Activated naive CD8-positive, alpha-beta T cell (primary cell): ENCODE data around the gene EPS8L3.
A peak's percentile ranks its signal among the peaks of the same experiment; 100 is the strongest.

Experiments
- H3K27ac Mint-ChIP-seq: one replicate; pipeline ENCODE4 v1.8.0; 2021; ENCODE audit warnings: mixed read lengths
- H3K27me3 Mint-ChIP-seq: one replicate; pipeline ENCODE4 v1.8.0; 2021; ENCODE audit warnings: mixed read lengths
- H3K36me3 Mint-ChIP-seq: one replicate; pipeline ENCODE4 v1.8.0; 2021; ENCODE audit warnings: mixed read lengths
- H3K4me1 Mint-ChIP-seq: one replicate; pipeline ENCODE4 v1.8.0; 2021; ENCODE audit warnings: low read depth, mixed read lengths
- H3K4me3 Mint-ChIP-seq: one replicate; pipeline ENCODE4 v1.8.0; 2021; ENCODE audit warnings: mild to moderate bottlenecking, mixed read lengths
- H3K9me3 Mint-ChIP-seq: one replicate; pipeline ENCODE4 v1.8.0; 2021; ENCODE audit warnings: low read depth, mixed read lengths

Gene EPS8L3

GRCh38 chr1:109787845-109788601, 24.3 kb upstream of the EPS8L3 start:
- Mint-ChIP-seq H3K27ac (no peak overlapping the region), H3K4me3 (peak overlapping the region; percentile 7), H3K9me3 (no peaks in the 10 kb centered on the region), H3K36me3 (no peaks in the 10 kb centered on the region), H3K27me3 (no peaks in the 10 kb centered on the region), H3K4me1 (peaks cover 38% of the 10 kb centered on the region)

GRCh38 chr1:109787211-109787844, 23.6 kb upstream of the EPS8L3 start:
- Mint-ChIP-seq H3K27ac (no peak overlapping the region), H3K9me3 (no peaks in the 10 kb centered on the region), H3K4me1 (peaks cover 34% of the 10 kb centered on the region), H3K4me3 (peak overlapping the region; percentile 7), H3K36me3 (no peaks in the 10 kb centered on the region), H3K27me3 (no peaks in the 10 kb centered on the region)

- H3K4me1 Mint-ChIP-seq = peaks cover 27% of the 10 kb centered on the region
Measured at GRCh38 chr1:109786531-109787021, 22.9 kb upstream of the EPS8L3 start.

GRCh38 chr1:109786112-109786480, 22.4 kb upstream of the EPS8L3 start:
- Mint-ChIP-seq H3K27ac (no peak overlapping the region), H3K27me3 (no peaks in the 10 kb centered on the region), H3K36me3 (no peaks in the 10 kb centered on the region), H3K9me3 (no peaks in the 10 kb centered on the region), H3K4me1 (peaks cover 23% of the 10 kb centered on the region), H3K4me3 (no peak overlapping the region)

More at GRCh38 chr1:109786531-109787021, 22.9 kb upstream of the EPS8L3 start:
- Mint-ChIP-seq H3K27ac (no peak overlapping the region), H3K4me3 (no peak overlapping the region), H3K27me3 (no peaks in the 10 kb centered on the region), H3K9me3 (no peaks in the 10 kb centered on the region), H3K36me3 (no peaks in the 10 kb centered on the region)

- Mint-ChIP-seq H3K4me1 (peaks cover 17% of the 10 kb centered on the region), H3K4me3 (no peak overlapping the region), H3K9me3 (no peaks in the 10 kb centered on the region), H3K36me3 (peaks cover 2% of the 10 kb centered on the region), H3K27ac (no peak overlapping the region), H3K27me3 (no peaks in the 10 kb centered on the region)
Measured at GRCh38 chr1:109785446-109786111, 21.9 kb upstream of the EPS8L3 start.

GRCh38 chr1:109784551-109785252, 21.0 kb upstream of the EPS8L3 start:
- Mint-ChIP-seq H3K9me3 (no peaks in the 10 kb centered on the region), H3K36me3 (peaks cover 5% of the 10 kb centered on the region), H3K27ac (no peak overlapping the region), H3K4me3 (no peak overlapping the region), H3K27me3 (no peaks in the 10 kb centered on the region), H3K4me1 (peaks cover 10% of the 10 kb centered on the region)

- H3K4me1 Mint-ChIP-seq = peaks cover 3% of the 10 kb centered on the region
- peaks cover 5% of the 10 kb centered on the region for H3K36me3 Mint-ChIP-seq
Measured at GRCh38 chr1:109783436-109783835, 19.7 kb upstream of the EPS8L3 start.

GRCh38 chr1:109782927-109783326, 19.2 kb upstream of the EPS8L3 start:
- Mint-ChIP-seq H3K4me1 (peaks cover 3% of the 10 kb centered on the region), H3K36me3 (peaks cover 5% of the 10 kb centered on the region), H3K4me3 (no peak overlapping the region), H3K9me3 (no peaks in the 10 kb centered on the region), H3K27ac (no peak overlapping the region), H3K27me3 (no peaks in the 10 kb centered on the region)

More at GRCh38 chr1:109783436-109783835, 19.7 kb upstream of the EPS8L3 start:
- no peaks in the 10 kb centered on the region for H3K9me3 Mint-ChIP-seq
- no peaks in the 10 kb centered on the region for H3K27me3 Mint-ChIP-seq
- no peak overlapping the region for H3K4me3 Mint-ChIP-seq
- H3K27ac Mint-ChIP-seq = no peak overlapping the region

GRCh38 chr1:109782514-109782913, 18.8 kb upstream of the EPS8L3 start:
- no peaks in the 10 kb centered on the region for H3K9me3 Mint-ChIP-seq
- H3K36me3 Mint-ChIP-seq = peaks cover 5% of the 10 kb centered on the region
- H3K4me3 Mint-ChIP-seq = no peak overlapping the region
- H3K4me1 Mint-ChIP-seq = peaks cover 3% of the 10 kb centered on the region
- H3K27ac Mint-ChIP-seq = no peak overlapping the region
- no peaks in the 10 kb centered on the region for H3K27me3 Mint-ChIP-seq

- Mint-ChIP-seq H3K36me3 (peaks cover 5% of the 10 kb centered on the region), H3K27me3 (no peaks in the 10 kb centered on the region), H3K27ac (no peak overlapping the region), H3K9me3 (no peaks in the 10 kb centered on the region), H3K4me3 (no peak overlapping the region), H3K4me1 (peaks cover 3% of the 10 kb centered on the region)
Measured at GRCh38 chr1:109781806-109782205, 18.1 kb upstream of the EPS8L3 start.

GRCh38 chr1:109780982-109781381, 17.3 kb upstream of the EPS8L3 start:
- H3K4me1 Mint-ChIP-seq = no peaks in the 10 kb centered on the region
- H3K4me3 Mint-ChIP-seq = no peak overlapping the region
- H3K9me3 Mint-ChIP-seq = no peaks in the 10 kb centered on the region
- H3K27me3 Mint-ChIP-seq = no peaks in the 10 kb centered on the region
- peaks cover 5% of the 10 kb centered on the region for H3K36me3 Mint-ChIP-seq
- no peak overlapping the region for H3K27ac Mint-ChIP-seq

- Mint-ChIP-seq H3K4me1 (no peaks in the 10 kb centered on the region), H3K4me3 (no peak overlapping the region), H3K27me3 (no peaks in the 10 kb centered on the region), H3K27ac (no peak overlapping the region), H3K9me3 (no peaks in the 10 kb centered on the region), H3K36me3 (peaks cover 5% of the 10 kb centered on the region)
Measured at GRCh38 chr1:109777980-109778625, 14.4 kb upstream of the EPS8L3 start.

- Mint-ChIP-seq H3K27ac (peak overlapping the region; percentile 50), H3K9me3 (no peaks in the 10 kb centered on the region), H3K27me3 (no peaks in the 10 kb centered on the region), H3K36me3 (peaks cover 5% of the 10 kb centered on the region), H3K4me1 (no peaks in the 10 kb centered on the region), H3K4me3 (no peak overlapping the region)
Measured at GRCh38 chr1:109777436-109777835, 13.7 kb upstream of the EPS8L3 start.

GRCh38 chr1:109776911-109777310, 13.2 kb upstream of the EPS8L3 start:
- Mint-ChIP-seq H3K27ac (no peak overlapping the region), H3K4me3 (no peak overlapping the region), H3K36me3 (peaks cover 5% of the 10 kb centered on the region), H3K27me3 (no peaks in the 10 kb centered on the region), H3K4me1 (no peaks in the 10 kb centered on the region), H3K9me3 (no peaks in the 10 kb centered on the region)
